SH-SY5Y (cell line): Measurements from ENCODE around the gene SLC4A5.

ENCODE experiments used
- GATA2 ChIP-seq: IDR thresholded peaks from 2 replicates; pipeline ENCODE4 v1.6.1; 2011; ENCODE audit warnings: mild to moderate bottlenecking, low read depth, low read length
- GATA3 ChIP-seq: IDR thresholded peaks from 2 replicates; pipeline ENCODE4 v1.6.1; 2011; ENCODE audit warnings: low read depth, mild to moderate bottlenecking, low read length, moderate library complexity

- TF ChIP-seq GATA3 (no peak), GATA2 (no peak)
These were observed 14.4 kb upstream of the SLC4A5 start for GRCh38 chr2:74357627-74358026.
